HPDE6-E6E7 (cell line): ENCODE results near the gene ZNF106.

Experiments used
- DNase-seq: peaks from one replicate; pipeline ENCODE4 v3.0.0; 2011; ENCODE audit warnings: missing footprints; ENCODE audit errors: extremely low spot score

Gene ZNF106

DNA sequence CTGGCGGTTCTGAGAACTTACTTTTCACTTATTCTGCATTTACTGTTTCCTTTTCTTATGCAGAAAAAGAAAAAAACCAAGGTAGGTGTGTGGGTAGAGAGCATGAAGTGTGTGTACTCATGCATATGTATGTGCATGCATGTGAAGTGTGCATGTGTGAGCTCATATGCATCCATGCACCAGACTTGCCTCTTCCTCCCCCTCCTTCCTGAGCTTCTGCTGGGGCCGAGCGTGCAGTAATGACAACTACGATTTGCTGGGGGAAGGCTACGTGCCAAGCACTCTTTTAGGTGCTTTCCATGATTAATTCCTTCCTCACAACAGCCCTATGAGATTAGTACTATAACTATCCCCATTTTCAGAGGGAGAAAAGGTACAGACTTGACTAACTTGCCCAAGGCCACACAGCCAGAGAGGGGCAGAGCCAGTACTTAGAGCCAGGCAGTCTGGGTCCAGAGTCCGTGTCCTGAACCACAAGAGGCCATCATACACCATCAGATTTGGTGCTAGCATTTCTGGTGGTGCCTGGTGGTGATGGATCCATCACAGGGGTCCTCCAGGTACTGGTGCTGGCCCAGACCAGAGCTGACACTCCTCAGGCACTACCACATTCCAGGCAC lies 85.0 kb downstream of the ZNF106 start:
- DNase-seq: no peak

DNA sequence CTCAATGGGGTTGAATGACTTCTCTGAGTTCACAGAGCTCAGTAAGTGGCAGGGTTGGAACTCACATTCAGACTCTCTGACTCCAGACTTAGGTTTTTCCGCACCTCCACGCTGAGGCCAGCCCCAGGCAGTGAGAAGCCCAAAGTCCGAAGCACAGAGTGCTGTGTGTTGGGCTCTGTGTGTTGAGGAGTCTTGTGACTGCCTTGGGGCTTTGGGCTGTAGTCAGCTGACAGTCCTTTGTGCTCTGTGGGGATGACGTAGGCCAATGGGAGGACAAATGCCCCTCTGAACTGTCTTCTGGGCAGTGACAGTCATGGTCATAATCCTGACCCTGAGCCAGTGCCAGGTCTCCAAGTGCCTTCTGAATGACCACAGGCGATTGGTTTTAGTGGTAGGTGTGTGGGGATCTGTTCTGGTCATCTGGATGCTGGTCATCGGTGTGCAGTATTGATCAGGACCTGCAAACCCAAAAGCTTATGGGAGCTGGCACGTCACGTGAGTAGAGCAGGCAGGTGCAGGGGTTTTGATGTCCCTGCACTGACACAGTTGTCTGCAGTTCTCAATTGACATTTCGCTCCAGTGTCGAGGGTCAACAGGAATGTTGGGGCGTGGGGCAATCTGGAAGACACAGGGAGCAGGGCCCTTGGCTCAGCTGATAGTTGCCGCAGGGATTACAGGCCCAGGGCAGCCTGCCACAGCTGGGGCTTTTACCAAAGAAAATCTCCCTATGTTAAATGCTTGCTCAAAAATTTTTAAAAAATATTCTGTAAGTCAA lies 86.3 kb downstream of the ZNF106 start:
- DNase-seq: no peak

DNA sequence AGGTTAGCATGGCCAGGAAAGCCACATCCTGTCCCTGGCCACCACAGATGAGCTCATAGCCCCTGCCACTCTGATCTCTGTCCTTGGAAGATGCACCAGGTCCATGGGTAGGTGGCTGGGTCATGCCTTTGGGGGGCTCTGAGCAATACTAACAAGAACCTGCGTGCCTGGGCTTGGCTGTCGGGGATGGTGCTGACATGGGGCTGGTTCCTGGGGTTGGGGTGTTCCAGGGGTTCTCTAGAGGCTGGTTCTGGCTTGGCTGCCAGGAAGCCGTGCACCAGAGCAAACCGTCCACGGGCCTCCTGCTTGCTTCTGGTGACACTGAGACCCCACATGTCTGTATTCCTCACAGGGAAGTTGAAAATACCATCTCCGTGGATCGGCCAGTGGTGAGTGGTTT lies 87.6 kb downstream of the ZNF106 start:
- DNase-seq: no peak

DNA sequence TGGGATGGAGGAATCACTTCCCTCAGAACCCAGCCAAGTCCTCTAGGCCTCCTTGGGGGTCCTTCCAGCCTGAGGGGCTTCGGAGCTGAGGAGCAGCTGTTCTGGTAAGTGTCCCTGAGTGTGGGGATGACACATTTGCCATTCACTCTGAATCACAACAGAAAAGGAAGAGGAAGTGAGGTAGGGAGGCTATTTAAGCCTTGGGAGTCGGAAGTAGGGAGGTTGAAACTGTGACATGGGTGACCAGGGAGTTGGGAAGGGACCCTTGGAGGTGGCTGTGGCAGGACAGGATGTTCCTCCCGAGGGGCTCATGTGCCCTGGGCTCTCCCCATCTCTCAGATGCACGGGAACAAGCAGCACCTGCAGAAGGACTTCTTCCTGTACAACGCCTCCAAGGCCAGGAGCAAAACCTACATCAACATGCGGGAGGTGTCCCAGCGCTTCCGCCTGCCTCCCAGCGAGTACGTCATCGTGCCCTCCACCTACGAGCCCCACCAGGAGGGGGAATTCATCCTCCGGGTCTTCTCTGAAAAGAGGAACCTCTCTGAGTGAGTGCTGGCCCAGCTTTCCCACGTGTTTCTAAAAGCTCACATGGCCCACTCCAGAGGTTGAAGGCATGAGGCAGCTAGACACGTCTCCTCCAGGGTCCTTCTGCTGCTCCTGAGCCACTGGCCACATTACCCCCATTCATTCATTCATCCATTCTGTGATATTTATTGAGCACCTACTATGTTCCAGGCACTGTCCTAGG lies 88.3 kb downstream of the ZNF106 start:
- no peak for DNase-seq

DNA sequence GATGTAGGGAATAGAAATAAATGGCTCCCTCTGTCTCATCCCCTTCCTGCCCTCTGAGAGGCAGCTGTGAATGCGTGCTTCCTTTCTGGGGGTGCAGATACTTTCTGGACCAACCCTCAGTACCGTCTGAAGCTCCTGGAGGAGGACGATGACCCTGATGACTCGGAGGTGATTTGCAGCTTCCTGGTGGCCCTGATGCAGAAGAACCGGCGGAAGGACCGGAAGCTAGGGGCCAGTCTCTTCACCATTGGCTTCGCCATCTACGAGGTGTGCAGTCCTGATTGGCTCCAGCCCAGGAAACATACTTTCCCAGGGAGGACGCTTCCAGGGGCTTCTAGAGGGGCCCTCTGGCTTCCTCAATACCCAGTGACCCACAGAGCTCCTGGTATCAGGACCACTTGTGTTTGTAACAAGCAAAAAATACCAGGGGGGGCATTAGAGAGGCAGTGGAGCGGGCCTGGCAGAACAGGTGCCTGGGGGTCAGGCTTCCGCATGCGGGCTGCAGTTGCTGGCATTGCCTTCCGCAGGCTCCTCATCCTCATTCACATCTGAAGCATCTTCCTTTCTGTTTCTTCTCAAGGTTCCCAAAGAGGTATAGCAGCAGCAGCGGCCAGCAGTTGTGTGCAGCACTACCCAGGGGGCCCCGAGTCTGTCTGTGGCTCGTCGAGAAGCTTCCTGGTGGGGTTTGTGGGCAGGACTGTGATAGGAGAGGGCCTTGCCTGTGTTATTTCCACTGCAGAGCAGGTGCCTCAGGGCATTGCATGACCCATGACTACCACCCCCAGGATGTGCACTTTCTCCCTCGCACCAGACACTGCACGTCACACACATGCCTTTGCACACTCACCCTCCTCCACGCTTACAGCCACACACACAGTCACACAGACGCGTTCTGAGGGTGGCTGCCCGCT lies 89.1 kb downstream of the ZNF106 start:
- DNase-seq: no peak

DNA sequence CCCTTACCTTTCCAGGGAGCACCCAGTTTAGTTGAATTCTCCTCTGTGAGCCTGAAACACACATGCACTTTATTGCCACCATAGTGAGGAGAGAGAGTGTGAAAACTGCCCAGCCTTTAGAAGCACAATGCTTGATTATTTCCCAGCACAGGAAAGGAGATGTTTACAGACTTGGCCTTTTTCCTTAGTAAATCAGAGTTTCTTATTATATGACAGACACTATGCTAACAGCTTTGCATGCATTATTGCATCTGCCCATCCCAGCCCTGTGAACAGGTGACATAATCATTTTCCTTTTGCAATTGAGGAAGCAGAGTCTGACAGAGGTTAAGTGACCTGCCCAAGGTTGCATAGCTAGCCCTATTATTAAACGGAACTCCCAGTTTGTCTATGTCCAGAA lies 95.1 kb downstream of the ZNF106 start:
- DNase-seq: no peak

DNA sequence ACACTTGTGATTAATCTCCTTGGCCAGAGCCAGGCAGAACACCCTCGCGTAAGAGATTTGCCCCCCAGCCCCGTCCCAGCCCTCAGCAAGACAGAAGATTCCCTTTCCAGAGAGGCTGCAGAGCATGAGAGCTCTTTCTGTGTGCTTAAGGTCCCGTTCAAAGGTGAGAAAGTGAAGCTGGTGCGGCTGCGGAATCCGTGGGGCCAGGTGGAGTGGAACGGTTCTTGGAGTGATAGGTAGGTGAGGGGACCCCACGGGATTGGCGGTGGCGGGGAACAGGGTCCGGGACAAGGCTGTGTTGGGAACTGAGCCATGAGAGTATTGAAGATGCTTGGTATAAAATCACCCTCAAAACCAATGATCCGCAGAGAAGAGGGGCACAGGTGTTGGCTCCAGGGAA lies 96.8 kb downstream of the ZNF106 start:
- no peak for DNase-seq

DNA sequence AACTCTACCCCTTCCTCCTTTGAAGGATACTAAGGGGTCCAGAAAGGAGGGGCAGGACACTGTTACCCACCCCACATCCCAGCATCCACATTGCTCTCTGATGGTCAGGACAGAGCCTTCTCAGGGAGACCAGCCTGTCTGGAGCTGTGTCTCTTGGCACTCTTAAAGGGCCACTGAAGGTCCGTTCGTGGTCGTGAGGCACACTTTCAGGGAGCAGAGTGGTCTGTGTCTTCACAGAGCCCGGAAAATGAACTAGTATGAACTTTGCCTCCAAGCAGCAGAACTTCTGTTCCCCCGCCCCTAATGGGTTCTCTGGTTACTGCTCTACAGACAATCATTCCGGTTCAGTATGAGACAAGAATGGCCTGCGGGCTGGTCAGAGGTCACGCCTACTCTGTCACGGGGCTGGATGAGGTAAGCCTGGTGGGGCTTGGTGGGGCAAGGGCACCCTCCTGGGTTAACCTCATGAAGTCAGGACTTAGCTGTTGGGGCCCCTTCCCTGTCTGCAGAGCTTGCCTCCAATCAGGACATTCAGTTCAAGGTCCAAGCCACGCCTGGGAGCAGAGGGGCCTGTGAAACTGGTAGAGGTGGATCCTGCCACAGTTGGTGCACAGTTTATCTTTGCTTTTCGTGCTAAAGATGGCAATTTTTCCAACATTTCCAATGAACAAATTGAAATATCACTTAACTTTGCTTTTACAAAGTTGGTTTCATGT lies 98.5 kb downstream of the ZNF106 start:
- DNase-seq: no peak

DNA sequence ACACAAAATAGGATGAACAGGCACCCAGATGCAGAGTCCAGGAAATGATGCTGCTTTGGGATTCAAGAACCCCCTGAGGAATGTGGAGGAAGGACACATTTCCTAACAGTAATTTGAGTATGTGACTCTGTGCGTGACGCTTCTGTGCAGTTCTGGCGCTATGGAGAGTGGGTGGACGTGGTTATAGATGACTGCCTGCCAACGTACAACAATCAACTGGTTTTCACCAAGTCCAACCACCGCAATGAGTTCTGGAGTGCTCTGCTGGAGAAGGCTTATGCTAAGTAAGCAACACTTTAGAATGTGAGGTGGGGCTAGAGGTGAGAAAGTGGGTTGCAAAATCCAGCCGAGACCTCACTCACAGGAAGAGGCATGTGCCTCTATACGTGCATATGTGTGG lies 103.3 kb downstream of the ZNF106 start:
- DNase-seq: no peak

DNA sequence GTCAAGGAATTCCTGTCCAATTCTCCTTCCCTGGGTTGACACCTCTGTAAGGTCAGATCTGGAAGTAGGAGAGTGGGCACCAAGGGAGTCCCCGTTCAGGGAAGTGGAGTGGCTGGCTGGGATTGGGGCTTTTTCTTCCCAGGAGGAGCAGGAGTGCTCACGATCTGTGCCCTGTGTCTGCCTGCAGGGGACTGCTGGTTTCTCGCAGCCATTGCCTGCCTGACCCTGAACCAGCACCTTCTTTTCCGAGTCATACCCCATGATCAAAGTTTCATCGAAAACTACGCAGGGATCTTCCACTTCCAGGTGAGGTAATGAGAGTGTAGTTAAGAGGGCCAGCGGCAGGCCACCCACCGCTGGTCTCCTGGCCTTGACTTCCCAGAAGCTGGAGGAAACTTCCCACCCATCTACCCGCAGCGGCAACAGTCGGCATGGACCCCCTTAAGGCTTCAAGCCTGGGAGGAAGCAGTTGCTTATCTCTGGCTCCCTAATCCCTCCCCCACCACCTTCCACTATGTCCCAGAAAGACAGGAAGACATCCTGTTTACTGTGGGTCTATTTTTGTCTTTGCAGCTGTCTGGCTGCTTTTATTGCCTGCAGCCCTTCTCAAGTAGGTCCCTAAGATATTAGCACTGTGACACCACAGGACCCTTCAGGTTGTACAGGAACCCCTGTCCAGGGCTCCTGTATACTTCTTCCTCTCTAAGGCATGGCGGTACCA lies 104.8 kb downstream of the ZNF106 start:
- no peak for DNase-seq

DNA sequence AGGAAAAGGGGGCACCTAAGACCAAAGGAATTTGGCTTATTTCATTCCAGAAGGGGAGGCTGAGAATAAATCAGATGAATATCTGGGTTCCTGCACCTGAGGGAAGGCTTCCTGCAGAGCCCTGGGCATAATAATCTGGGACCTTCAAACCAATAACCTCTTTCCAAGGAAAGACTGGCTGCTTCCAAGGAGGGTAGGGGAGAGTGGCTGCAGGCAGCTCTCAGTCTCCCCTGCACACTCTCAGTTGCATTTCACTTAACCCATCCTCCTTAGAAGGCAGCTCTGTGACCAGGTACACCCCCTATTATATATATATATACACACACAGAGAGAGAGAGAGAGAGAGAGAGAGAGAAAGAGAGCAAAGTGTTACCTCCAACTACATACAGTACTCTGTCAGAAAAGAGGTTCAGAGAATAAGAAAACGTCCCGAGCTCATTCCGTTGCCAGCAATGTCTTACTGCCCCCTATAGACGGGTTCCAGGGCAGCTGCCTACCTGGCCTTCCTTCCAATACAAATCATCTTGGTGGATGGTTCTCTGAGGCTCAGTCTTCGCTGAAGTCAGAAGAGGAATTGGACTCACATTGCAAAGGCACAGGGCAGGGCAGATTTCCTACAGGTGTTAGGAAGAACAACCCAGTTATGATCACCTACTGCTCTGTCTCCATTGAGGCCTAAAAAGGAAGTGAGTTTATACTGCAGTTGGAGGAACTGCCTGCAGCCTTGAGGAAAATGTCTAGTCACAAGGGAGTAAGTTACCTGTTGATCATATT lies 105.5 kb downstream of the ZNF106 start:
- DNase-seq: peak; percentile 46

DNA sequence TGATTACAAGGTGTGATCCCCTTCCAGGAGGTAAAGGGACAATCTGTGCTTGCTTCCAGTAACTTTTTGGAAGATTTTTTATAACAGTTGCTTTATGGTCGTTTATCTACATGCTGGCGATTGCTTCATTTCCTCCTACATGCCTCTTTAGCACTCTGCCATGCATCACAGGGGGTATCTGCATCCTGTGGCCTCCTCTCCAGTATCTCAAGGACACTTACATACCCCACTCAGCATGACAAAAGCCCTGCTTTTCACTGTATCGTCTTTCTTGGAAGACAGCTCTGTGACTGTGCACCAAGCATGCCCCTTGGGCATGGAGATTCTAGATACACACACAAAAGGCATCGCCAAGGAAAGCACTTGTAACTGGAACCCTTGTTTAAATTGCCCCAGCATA lies 106.3 kb downstream of the ZNF106 start:
- DNase-seq: no peak

DNA sequence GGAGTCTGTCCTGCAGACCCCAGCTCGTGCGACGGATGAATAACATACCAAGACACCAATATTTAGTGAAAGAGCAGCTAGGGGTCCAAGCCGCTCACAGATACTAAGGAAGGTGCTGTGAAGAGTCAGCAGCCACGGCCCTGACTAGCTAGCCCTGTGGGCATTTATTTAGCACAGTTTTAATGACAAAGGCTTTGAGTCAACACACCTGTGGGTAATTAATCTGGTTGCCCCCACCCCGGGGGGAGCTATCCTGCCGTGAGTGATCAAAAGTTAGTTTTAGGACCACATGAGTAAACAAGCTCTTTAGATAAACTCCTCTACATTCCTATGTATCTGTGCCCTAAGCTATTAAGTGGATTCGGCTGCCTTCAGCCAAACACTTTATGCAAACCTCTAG lies 112.9 kb downstream of the ZNF106 start:
- DNase-seq: no peak

DNA sequence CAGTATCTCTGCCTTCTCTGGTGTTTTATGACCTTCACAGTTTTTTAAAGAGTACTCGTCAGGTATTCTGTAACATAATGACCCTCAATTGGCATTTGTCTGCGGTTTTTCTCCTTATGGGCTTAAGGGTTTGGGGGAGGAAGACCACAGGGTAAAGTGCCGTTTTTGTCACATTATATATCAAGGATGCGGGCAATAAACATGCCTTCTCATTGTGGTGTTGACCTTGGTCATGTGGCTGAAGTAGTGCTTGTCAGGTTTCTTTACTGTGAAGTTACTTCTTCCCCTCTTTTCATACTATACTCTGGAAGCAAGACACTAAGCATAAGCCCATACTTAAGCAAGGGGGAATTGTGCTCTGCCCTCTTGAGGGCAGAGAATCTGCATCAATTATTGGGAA lies 115.0 kb downstream of the ZNF106 start:
- no peak for DNase-seq

DNA sequence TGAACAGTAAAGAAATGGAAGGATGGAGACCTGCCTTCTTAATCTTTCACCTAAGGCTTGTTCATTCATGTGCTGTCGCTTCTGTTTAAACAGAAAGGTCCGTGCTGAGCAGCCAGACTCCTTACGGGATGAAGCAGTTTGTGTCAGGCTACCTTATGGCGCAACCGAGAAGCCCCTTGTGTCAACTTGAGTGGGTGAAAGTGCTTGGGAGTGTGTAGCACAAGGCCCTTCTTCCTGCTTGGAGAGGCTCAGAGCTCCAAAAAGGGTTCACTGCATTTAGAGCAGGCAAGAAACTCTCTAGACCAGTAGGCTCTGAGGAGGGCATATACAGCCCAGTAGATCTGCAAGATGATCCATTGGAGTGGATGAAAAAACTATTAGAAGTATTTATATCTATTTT lies 115.7 kb downstream of the ZNF106 start:
- no peak for DNase-seq

DNA sequence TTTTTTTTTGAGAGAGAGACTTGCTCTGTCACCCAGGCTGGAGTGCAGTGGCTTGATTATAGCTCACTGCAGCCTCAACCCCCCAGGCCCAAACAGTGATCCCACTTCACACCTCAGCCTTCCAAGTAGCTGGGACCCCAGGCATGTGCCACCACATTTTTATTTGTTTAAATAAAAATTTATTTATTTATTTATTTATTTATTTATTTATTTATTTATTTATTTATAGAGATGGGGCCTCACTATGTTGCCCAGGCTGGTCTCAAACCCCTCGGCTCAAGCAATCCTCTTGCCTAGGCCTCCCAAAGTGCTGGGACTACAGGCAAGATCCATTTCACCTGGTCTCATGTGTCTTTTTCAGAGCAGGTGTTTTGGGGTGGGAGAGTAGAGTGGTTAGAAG lies 116.1 kb downstream of the ZNF106 start:
- DNase-seq: no peak

DNA sequence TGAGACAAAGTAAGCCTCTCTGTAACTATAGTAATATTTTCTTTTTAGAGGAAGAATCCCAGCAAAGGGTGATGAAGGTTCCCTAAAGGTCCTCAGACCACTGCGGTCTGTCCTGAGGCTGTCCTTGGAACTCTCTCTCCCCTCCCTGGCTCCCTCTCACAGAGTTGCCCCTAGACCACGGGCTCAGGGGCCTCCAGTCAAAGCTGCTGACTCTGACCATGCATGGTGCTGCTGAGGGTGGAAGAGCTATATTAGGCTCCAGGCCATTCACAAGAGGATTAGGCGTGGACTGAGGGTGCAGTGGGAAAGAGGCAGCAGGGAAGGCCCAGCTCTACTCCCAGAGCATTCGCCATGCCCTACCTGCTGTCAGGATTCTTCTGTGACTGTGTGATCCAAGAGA lies 117.0 kb downstream of the ZNF106 start:
- DNase-seq: no peak

DNA sequence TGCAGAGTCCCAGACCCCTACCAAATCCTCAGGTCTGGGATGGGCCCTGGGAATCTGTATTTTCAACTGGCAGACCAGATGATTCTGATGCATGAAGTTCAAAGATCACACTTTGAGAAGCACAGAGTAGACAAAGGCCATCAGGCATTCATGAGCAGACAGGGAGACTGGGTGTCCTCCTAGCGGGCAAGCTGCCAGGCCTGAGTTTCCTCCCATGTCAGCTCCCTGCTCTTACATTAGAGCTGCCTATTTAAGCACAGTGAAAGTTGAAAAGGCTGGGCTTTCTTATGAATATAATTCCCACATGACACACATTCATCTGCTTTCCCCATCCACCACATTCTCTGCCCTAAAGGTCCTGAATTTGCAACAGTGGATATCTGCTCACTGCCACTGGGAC lies 117.7 kb downstream of the ZNF106 start:
- DNase-seq: no peak

DNA sequence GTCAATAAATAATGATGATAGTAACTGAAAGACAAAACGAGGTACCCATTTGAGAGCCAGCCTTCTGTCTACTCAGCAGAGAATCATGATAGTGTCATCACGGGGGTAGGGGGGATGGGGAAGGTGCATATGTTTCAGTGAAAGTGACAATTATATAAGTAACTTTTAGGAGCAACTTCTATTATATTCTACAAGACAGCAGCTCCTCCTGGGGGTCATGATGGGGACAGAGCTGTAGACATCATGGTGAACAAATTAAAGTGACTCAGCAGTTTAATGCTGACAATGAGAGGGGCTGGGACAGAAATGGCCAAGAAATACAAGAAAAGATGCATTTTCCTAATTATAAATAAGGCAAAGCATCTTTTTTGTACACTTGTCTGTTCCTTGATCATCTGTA lies 119.8 kb downstream of the ZNF106 start:
- no peak for DNase-seq

DNA sequence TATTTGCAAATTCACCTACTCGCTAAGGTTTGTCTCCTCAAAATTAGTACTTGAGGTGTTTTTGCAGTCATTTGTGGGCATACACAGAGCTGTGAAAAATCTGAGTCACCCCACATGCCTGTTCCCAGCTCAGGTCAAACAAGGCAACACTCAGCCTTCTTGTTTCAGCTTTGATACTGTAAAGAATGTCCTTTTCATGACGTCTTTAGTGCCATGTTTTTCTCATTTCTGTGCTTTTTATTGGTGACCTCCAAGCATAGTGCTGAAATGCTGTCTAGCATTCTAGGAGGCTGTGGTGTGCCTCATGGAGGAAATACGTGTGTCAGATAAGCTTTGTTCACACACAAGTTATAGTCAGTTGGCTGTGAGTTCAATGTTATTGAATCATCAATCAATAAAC lies 122.8 kb downstream of the ZNF106 start:
- DNase-seq: no peak
